ENCODE results near the gene LILRA1.

DNA sequence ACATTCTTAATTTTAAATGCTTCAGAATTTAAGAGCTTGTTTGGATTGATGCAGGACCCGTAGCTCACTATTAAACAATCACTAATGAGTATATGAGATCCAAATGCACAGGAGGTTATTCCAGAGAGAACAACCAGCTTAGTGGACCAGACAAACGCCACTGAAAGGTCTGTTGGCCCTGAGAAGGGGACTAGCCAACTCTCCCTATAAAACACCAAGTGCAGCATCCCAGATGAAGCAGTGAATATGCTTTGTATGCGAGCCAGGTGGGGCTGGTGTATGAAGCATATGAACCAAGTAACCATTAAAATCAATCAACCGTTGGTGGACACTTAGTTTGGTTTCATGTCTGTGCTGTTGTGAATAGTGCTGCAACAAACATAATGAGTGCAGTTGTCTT lies 27.0 kb downstream of the LILRA1 start:
- TF ChIP-seq, protein P1, sequence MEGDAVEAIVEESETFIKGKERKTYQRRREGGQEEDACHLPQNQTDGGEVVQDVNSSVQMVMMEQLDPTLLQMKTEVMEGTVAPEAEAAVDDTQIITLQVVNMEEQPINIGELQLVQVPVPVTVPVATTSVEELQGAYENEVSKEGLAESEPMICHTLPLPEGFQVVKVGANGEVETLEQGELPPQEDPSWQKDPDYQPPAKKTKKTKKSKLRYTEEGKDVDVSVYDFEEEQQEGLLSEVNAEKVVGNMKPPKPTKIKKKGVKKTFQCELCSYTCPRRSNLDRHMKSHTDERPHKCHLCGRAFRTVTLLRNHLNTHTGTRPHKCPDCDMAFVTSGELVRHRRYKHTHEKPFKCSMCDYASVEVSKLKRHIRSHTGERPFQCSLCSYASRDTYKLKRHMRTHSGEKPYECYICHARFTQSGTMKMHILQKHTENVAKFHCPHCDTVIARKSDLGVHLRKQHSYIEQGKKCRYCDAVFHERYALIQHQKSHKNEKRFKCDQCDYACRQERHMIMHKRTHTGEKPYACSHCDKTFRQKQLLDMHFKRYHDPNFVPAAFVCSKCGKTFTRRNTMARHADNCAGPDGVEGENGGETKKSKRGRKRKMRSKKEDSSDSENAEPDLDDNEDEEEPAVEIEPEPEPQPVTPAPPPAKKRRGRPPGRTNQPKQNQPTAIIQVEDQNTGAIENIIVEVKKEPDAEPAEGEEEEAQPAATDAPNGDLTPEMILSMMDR (conservative IDR thresholded peaks at IDR 0.05; ENCODE audit: low read length), result no peak
- TF ChIP-seq EZH2phosphoT487 (IDR thresholded peaks at IDR 0.05; ENCODE audit: borderline replicate concordance, low read depth, low read length), result no peak

Data from OCI-LY7 (cell line).